ENCODE results near the gene SRP19. TPM values are rescaled to one million over a fixed set of nuclear protein-coding genes. Genes with fewer than 3 reads are reported as not detected.
"Not testable (repeated sequence)": the region's sequence is repeated elsewhere in the genome, so short reads cannot be mapped to it uniquely, and the experiment has no call there.

Gene SRP19
- total RNA-seq, 2 experiments from 2014 or later: 43.7 to 49.6 TPM

DNA sequence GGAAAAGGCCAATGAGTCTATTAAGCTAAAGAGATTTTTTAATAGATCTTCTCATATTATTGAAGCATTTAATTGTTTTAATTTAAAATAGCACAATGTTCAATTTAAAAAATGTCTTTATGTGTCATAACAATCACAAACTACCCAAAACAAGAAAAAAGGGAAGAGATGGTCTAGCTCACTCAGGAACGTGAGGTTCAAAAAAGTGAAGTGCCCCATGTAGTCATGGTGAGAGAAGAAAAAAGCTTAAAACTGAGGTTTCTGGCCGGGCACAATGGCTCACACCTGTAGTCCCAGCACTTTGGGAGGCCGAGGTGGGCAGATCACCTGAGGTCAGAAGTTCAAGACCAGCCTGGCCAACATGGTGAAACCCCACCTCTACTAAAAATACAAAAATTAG, 43.9 kb downstream of the SRP19 start:
- H3K4me3 Mint-ChIP-seq; DNase-seq; H3K27me3 Mint-ChIP-seq (ENCODE audit: low read depth); H3K4me1 Mint-ChIP-seq (ENCODE audit: low read depth); H3K36me3 Mint-ChIP-seq (ENCODE audit: low read depth); H3K9me3 Mint-ChIP-seq; H3K27ac Mint-ChIP-seq; intact Hi-C loops (cut with micrococcal nuclease): not testable (repeated sequence)
- CTCF ChIA-PET: interaction anchor here (0.8 kb wide), 1 partner anchor 8 kb away, joined by 6 read pairs; no protein-coding TSS in a partner anchor

GRCh38 chr5:112906637-112907036, 45.5 kb downstream of the SRP19 start:
- H3K36me3 Mint-ChIP-seq (ENCODE audit: low read depth): peaks cover 5% of the 10 kb centered on the region
- no peaks in the 10 kb centered on the region for H3K27me3 Mint-ChIP-seq (ENCODE audit: low read depth)
- H3K4me3 Mint-ChIP-seq: no peak overlapping the region
- peaks cover 4% of the 10 kb centered on the region for H3K4me1 Mint-ChIP-seq (ENCODE audit: low read depth)
- no peak for DNase-seq
- no peak overlapping the region for H3K27ac Mint-ChIP-seq
- CTCF ChIA-PET: interaction anchor here (0.9 to 1.3 kb wide), 2 partner anchors 46 to 61 kb away, joined by 3 read pairs; partner anchors contain the start of gene SRP19
- no peaks in the 10 kb centered on the region for H3K9me3 Mint-ChIP-seq
- intact Hi-C loops (cut with micrococcal nuclease): no loop called here

- intact Hi-C loops (cut with micrococcal nuclease): no loop called here
- H3K27ac Mint-ChIP-seq: no peak overlapping the region
Observed at GRCh38 chr5:112907166-112907631, 46.1 kb downstream of the SRP19 start.

GRCh38 chr5:112908854-112909253, 47.8 kb downstream of the SRP19 start:
- H3K36me3 Mint-ChIP-seq (ENCODE audit: low read depth): peaks cover 9% of the 10 kb centered on the region
- H3K4me3 Mint-ChIP-seq: no peak overlapping the region
- H3K9me3 Mint-ChIP-seq: no peaks in the 10 kb centered on the region
- intact Hi-C loops (cut with micrococcal nuclease): no loop called here
- H3K27ac Mint-ChIP-seq: no peak overlapping the region
- no peaks in the 10 kb centered on the region for H3K27me3 Mint-ChIP-seq (ENCODE audit: low read depth)
- peaks cover 19% of the 10 kb centered on the region for H3K4me1 Mint-ChIP-seq (ENCODE audit: low read depth)
- CTCF ChIA-PET: interaction anchor here (0.6 to 1.2 kb wide), 3 partner anchors 14 to 61 kb away, joined by 3 to 4 read pairs (median 3); no protein-coding TSS in a partner anchor
- DNase-seq: no peak

More at GRCh38 chr5:112907166-112907631, 46.1 kb downstream of the SRP19 start:
- Mint-ChIP-seq H3K4me1 (ENCODE audit: low read depth) (peaks cover 9% of the 10 kb centered on the region), H3K9me3 (no peaks in the 10 kb centered on the region), H3K27me3 (ENCODE audit: low read depth) (no peaks in the 10 kb centered on the region), H3K4me3 (no peak overlapping the region), H3K36me3 (ENCODE audit: low read depth) (peaks cover 5% of the 10 kb centered on the region)
- CTCF ChIA-PET: interaction anchor here (0.9 to 1.3 kb wide), 2 partner anchors 46 to 61 kb away, joined by 3 read pairs; partner anchors contain the start of gene SRP19
- no peak for DNase-seq

- H3K9me3 Mint-ChIP-seq: no peaks in the 10 kb centered on the region
- H3K36me3 Mint-ChIP-seq (ENCODE audit: low read depth): peaks cover 12% of the 10 kb centered on the region
- DNase-seq: no peak
- CTCF ChIA-PET: no interaction called here
- H3K4me3 Mint-ChIP-seq: no peak overlapping the region
- H3K27me3 Mint-ChIP-seq (ENCODE audit: low read depth): no peaks in the 10 kb centered on the region
- H3K4me1 Mint-ChIP-seq (ENCODE audit: low read depth): peaks cover 21% of the 10 kb centered on the region
- H3K27ac Mint-ChIP-seq: no peak overlapping the region
- intact Hi-C loops (cut with micrococcal nuclease): no loop called here
Observed at GRCh38 chr5:112910529-112910928, 49.4 kb downstream of the SRP19 start.

- peaks cover 27% of the 10 kb centered on the region for H3K36me3 Mint-ChIP-seq (ENCODE audit: low read depth)
- intact Hi-C loops (cut with micrococcal nuclease): no loop called here
- no peaks in the 10 kb centered on the region for H3K27me3 Mint-ChIP-seq (ENCODE audit: low read depth)
- DNase-seq: no peak
- H3K9me3 Mint-ChIP-seq: no peaks in the 10 kb centered on the region
- H3K27ac Mint-ChIP-seq: no peak overlapping the region
- H3K4me3 Mint-ChIP-seq: no peak overlapping the region
- CTCF ChIA-PET: interaction anchor here (1.5 kb wide), 1 partner anchor 14 kb away, joined by 4 read pairs; no protein-coding TSS in a partner anchor
- H3K4me1 Mint-ChIP-seq (ENCODE audit: low read depth): peaks cover 49% of the 10 kb centered on the region
Observed at GRCh38 chr5:112914584-112914983, 53.5 kb downstream of the SRP19 start.

DNA sequence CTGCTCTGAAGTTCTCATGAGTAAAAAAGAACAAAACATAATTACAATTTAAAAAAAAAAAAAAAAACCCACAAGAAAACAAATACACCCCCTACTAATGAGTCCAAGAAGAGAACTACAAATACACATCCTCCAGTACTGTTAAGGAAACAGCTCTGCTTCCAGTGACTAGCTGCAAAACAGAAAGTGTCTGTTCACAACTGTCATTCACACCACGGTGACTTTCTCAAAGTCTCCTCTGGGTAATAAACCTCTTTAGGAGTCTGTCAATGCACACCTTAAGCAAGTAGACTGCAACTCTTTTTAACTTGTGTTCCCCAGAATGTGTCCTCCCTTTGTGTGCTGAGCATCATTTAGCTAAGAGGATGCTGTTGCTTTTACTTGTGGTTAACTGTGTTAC, 54.7 kb downstream of the SRP19 start:
- H3K4me3 Mint-ChIP-seq: no peak overlapping the region
- no peaks in the 10 kb centered on the region for H3K27me3 Mint-ChIP-seq (ENCODE audit: low read depth)
- H3K27ac Mint-ChIP-seq: no peak overlapping the region
- DNase-seq: peak; percentile 16
- H3K9me3 Mint-ChIP-seq: no peaks in the 10 kb centered on the region
- H3K36me3 Mint-ChIP-seq (ENCODE audit: low read depth): peaks cover 31% of the 10 kb centered on the region
- peaks cover 58% of the 10 kb centered on the region for H3K4me1 Mint-ChIP-seq (ENCODE audit: low read depth)
- CTCF ChIA-PET: interaction anchor here (0.6 to 1.5 kb wide), 5 partner anchors 12 to 609 kb away, joined by 3 to 8 read pairs (median 3); no protein-coding TSS in a partner anchor
- intact Hi-C loops (cut with micrococcal nuclease): no loop called here

- intact Hi-C loops (cut with micrococcal nuclease): no loop called here
- Mint-ChIP-seq H3K4me1 (ENCODE audit: low read depth) (peaks cover 56% of the 10 kb centered on the region), H3K9me3 (no peaks in the 10 kb centered on the region), H3K27me3 (ENCODE audit: low read depth) (no peaks in the 10 kb centered on the region), H3K27ac (no peak overlapping the region), H3K4me3 (no peak overlapping the region), H3K36me3 (ENCODE audit: low read depth) (peaks cover 29% of the 10 kb centered on the region)
- DNase-seq: peak; percentile 39
- CTCF ChIA-PET: interaction anchor here (6.0 kb wide), 1 partner anchor 49 kb away, joined by 27 read pairs; no protein-coding TSS in a partner anchor
Observed at GRCh38 chr5:112917453-112917995, 56.4 kb downstream of the SRP19 start.

DNA sequence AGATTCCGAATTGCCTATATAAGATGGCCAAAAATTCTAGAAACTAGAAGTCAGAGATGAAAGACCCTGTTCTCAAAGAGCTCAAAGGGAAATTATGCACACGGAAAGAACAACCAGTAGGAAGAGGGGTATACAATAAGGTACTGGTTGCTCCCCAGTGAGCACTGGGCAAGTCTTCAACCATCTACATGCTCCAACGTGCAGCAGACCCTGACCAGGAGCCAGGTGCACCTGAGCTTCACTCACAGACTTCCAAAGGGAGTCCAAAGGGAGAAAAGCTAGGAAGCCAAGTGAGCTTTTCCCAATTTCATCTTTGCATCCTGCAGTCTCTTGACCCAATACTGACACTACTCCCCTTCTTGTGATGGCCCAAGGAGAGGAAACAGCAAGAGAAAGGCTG, 57.0 kb downstream of the SRP19 start:
- H3K4me1 Mint-ChIP-seq (ENCODE audit: low read depth): peaks cover 56% of the 10 kb centered on the region
- intact Hi-C loops (cut with micrococcal nuclease): no loop called here
- no peaks in the 10 kb centered on the region for H3K27me3 Mint-ChIP-seq (ENCODE audit: low read depth)
- no peak overlapping the region for H3K27ac Mint-ChIP-seq
- CTCF ChIA-PET: interaction anchor here (6.0 kb wide), 1 partner anchor 48 kb away, joined by 27 read pairs; no protein-coding TSS in a partner anchor
- no peak overlapping the region for H3K4me3 Mint-ChIP-seq
- DNase-seq: no peak
- peaks cover 25% of the 10 kb centered on the region for H3K36me3 Mint-ChIP-seq (ENCODE audit: low read depth)
- no peaks in the 10 kb centered on the region for H3K9me3 Mint-ChIP-seq

GRCh38 chr5:112918679-112919078, 57.6 kb downstream of the SRP19 start:
- H3K9me3 Mint-ChIP-seq: no peaks in the 10 kb centered on the region
- H3K4me1 Mint-ChIP-seq (ENCODE audit: low read depth): peaks cover 59% of the 10 kb centered on the region
- CTCF ChIA-PET: interaction anchor here (6.0 kb wide), 1 partner anchor 48 kb away, joined by 27 read pairs; no protein-coding TSS in a partner anchor
- no peak overlapping the region for H3K27ac Mint-ChIP-seq
- no peak for DNase-seq
- no peak overlapping the region for H3K4me3 Mint-ChIP-seq
- intact Hi-C loops (cut with micrococcal nuclease): no loop called here
- peaks cover 24% of the 10 kb centered on the region for H3K36me3 Mint-ChIP-seq (ENCODE audit: low read depth)
- H3K27me3 Mint-ChIP-seq (ENCODE audit: low read depth): no peaks in the 10 kb centered on the region

Other genes starting within 250 kb of the SRP19 start
- gene APC, start 123.4 kb upstream of the SRP19 start, total RNA-seq: 10 to 100 TPM; 15.6 to 17.2 TPM
- gene REEP5, start 60.9 kb downstream of the SRP19 start, total RNA-seq: 10 to 100 TPM; 18.3 to 18.8 TPM
- 100 to 1,000 TPM; 129 TPM for gene DCP2, start 115.5 kb downstream of the SRP19 start, total RNA-seq

Measured in activated naive CD4-positive, alpha-beta T cell treated with anti-CD3 and anti-CD28 coated beads for 36 hours (primary cell).